PC-3 (cell line): Measurements from ENCODE around the gene PHKB. TPM values are rescaled to one million over a fixed set of nuclear protein-coding genes. Genes with fewer than 3 reads are reported as not detected.

Experiments
- ATAC-seq: fragments of 200-7000 bp; cut with Tn5 transposase; 2 replicates; pipeline ENCODE4 v1.9.1; 2020; ENCODE audit warnings: mild to moderate bottlenecking, moderate library complexity
- BruUV-seq: library from RNA; stranded (reverse); fragments of 400-500 nt; replicated peaks from 2 replicates; lab custom pipeline; 2021; lab: Mats Ljungman, UMichigan
- CTCF ChIA-PET: fragments of 300-600 bp; sonication (Branson Sonifier 250); formaldehyde crosslinking; loops from one replicate; lab custom pipeline; 2022; ENCODE audit warnings: antibody characterized with exemption; lab: Charles Lee
- POLR2A ChIA-PET: fragments of 300-600 bp; sonication (Branson Sonifier 250); formaldehyde crosslinking; loops from one replicate; lab custom pipeline; 2022; ENCODE audit warnings: antibody characterized with exemption; ENCODE audit not compliant: unreplicated experiment; lab: Charles Lee
- DNase-seq: peaks from one replicate; pipeline ENCODE4 v3.0.0-alpha.2; 2015
- H2AFZ ChIP-seq: fragments of 300-600 bp; sonication (generic); 2 replicates; pipeline ENCODE4 v1.6.0; 2016; ENCODE audit warnings: antibody characterized with exemption, low read length
- H3F3A ChIP-seq: fragments of 300-600 bp; sonication (generic); one replicate; pipeline ENCODE4 v1.6.0; 2017; ENCODE audit warnings: antibody characterized with exemption, low read length, control low read depth, mild to moderate bottlenecking; ENCODE audit not compliant: unreplicated experiment
- H3K27ac ChIP-seq: fragments of 300-600 bp; sonication (generic); 2 replicates; pipeline ENCODE4 v1.5.1; 2016; ENCODE audit warnings: mild to moderate bottlenecking, low read length
- H3K27me3 ChIP-seq: fragments of 300-600 bp; sonication (generic); 2 replicates; pipeline ENCODE4 v1.6.1; 2016; ENCODE audit warnings: low read length, mixed read lengths
- H3K36me3 ChIP-seq: fragments of 300-600 bp; sonication (generic); 2 replicates; pipeline ENCODE4 v1.6.1; 2016; ENCODE audit warnings: low read depth, mixed run types, low read length, mixed read lengths
- H3K4me1 ChIP-seq: fragments of 300-600 bp; sonication (generic); 2 replicates; pipeline ENCODE4 v1.5.1; 2016; ENCODE audit warnings: low read length; ENCODE audit not compliant: insufficient read depth
- H3K4me2 ChIP-seq: fragments of 300-600 bp; sonication (generic); 2 replicates; pipeline ENCODE4 v1.6.0; 2016; ENCODE audit warnings: low read length
- H3K4me3 ChIP-seq: fragments of 300-600 bp; sonication (generic); 2 replicates; pipeline ENCODE4 v1.5.1; 2016; ENCODE audit warnings: mild to moderate bottlenecking, low read length, mixed read lengths
- H3K79me2 ChIP-seq: fragments of 300-600 bp; sonication (generic); 2 replicates; pipeline ENCODE4 v1.6.1; 2017; ENCODE audit warnings: low read length, mixed read lengths
- H3K9ac ChIP-seq: fragments of 300-600 bp; sonication (generic); 2 replicates; pipeline ENCODE4 v1.6.0; 2016; ENCODE audit warnings: mild to moderate bottlenecking, low read length
- H3K9me2 ChIP-seq: fragments of 300-600 bp; sonication (generic); replicated peaks from 2 replicates; pipeline ENCODE4 v1.6.1; 2016; ENCODE audit warnings: mixed run types, low read length, mixed read lengths
- H3K9me3 ChIP-seq: fragments of 300-600 bp; sonication (generic); 2 replicates; pipeline ENCODE4 v1.6.1; 2016; ENCODE audit warnings: low read length, mixed read lengths
- H4K20me1 ChIP-seq: fragments of 300-600 bp; sonication (generic); 2 replicates; pipeline ENCODE4 v1.6.1; 2016; ENCODE audit warnings: low read length, mixed read lengths
- EZH2 ChIP-seq: fragments of 300-600 bp; sonication (generic); IDR thresholded peaks from one replicate; pipeline ENCODE4 v1.6.1; 2017; ENCODE audit warnings: antibody characterized with exemption, mild to moderate bottlenecking, low read length; ENCODE audit not compliant: unreplicated experiment
- EZH2phosphoT487 ChIP-seq: fragments of 300-600 bp; sonication (generic); IDR thresholded peaks from 2 replicates; pipeline ENCODE4 v1.6.1; 2018; ENCODE audit warnings: mild to moderate bottlenecking, antibody characterized with exemption, low read length, borderline replicate concordance
- intact Hi-C: fragments of 100-400 bp; cut with micrococcal nuclease; formaldehyde crosslinking; loops from 2 replicates; pipeline ENCODE4 v1.9.0; 2023
- total RNA-seq: library from RNA; depleted of rRNA; stranded (reverse); fragments of >200 nt; gene quantifications from 2 replicates; pipeline ENCODE4 v1.2.3, GENCODE V29; 2014
- TF ChIP-seq, protein P1 (sequence below): fragments of 300-600 bp; sonication (generic); conservative IDR thresholded peaks from 2 replicates; pipeline ENCODE4 v1.5.1; 2017; ENCODE audit warnings: antibody characterized with exemption, low read depth, mild to moderate bottlenecking, low read length

The PHKB gene
- total RNA-seq, 1 experiment from 2014 or later: 31.8 TPM

DNA sequence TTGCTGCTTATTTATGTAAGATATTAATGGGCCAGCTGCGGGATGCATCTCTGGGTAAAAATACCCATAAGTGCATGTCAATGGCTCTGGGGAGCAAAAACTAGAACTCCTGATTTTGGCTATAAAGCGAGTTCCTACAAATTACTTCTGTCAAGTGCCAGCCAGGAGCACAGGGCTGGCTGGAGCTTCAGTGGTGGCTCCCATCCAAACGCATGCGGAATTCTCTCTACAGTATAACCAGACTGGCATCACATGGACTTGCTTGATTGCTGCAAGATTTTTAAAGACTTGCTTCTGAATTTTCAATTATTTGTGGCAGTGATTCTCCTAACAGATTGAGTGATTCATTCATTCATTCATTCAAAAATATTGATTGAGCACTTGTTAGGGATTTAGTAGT lies 260.9 kb downstream of the PHKB start:
- no peaks in the 10 kb centered on the region for H3F3A ChIP-seq
- H3K36me3 ChIP-seq: no peaks in the 10 kb centered on the region
- H3K4me3 ChIP-seq: no peak overlapping the region
- no peak overlapping the region for H2AFZ ChIP-seq
- no peaks in the 10 kb centered on the region for H3K79me2 ChIP-seq
- no peak for ATAC-seq
- DNase-seq: no peak
- peaks cover 11% of the 10 kb centered on the region; the same call in 1 of the 2 replicates for H3K4me1 ChIP-seq
- ChIA-PET POLR2A (no interaction called here), CTCF (no interaction called here)
- H3K9me2 ChIP-seq: no peaks in the 10 kb centered on the region
- TF ChIP-seq EZH2 (no peak), EZH2phosphoT487 (no peak)
- TF ChIP-seq, protein P1, sequence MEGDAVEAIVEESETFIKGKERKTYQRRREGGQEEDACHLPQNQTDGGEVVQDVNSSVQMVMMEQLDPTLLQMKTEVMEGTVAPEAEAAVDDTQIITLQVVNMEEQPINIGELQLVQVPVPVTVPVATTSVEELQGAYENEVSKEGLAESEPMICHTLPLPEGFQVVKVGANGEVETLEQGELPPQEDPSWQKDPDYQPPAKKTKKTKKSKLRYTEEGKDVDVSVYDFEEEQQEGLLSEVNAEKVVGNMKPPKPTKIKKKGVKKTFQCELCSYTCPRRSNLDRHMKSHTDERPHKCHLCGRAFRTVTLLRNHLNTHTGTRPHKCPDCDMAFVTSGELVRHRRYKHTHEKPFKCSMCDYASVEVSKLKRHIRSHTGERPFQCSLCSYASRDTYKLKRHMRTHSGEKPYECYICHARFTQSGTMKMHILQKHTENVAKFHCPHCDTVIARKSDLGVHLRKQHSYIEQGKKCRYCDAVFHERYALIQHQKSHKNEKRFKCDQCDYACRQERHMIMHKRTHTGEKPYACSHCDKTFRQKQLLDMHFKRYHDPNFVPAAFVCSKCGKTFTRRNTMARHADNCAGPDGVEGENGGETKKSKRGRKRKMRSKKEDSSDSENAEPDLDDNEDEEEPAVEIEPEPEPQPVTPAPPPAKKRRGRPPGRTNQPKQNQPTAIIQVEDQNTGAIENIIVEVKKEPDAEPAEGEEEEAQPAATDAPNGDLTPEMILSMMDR: no peak
- intact Hi-C loops: no loop called here
- H3K27ac ChIP-seq: no peak overlapping the region
- H3K4me2 ChIP-seq: no peak overlapping the region
- no peak overlapping the region for H3K9ac ChIP-seq
- BruUV-seq: no TSS peak
- H3K27me3 ChIP-seq: no peaks in the 10 kb centered on the region
- H3K9me3 ChIP-seq: no peaks in the 10 kb centered on the region
- H4K20me1 ChIP-seq: no peaks in the 10 kb centered on the region

DNA sequence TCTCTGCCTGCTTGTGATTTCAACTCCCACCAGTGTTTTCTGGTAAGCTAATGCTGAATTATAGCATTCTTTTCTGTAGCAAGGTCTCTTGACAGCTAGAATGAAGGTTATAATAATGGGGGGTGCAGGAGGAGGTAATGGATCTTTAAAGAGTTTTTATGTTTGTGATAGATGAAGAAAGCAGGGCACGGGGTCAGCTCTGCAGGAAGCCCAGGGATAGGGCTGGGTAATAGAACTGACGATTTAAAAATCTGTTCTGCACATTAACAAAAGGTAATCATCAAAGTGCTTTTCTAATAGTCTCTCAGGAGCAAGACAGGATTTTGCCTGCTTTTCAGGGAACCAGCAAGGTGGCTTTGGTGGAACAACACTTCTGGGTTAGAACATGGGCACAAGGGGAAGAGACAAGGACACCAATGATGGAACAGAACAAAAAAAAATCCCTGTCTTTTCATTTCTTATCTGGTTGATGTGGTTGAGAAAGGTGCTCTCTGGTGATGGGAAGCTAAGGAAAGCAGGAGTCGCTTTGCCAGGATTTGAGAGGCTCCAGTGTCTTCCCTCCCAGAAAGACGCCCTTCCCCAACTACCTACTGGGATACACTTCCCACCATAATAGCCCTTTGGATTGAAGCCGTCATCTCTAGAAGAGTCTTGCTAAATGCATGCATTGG lies 263.1 kb downstream of the PHKB start:
- Histone ChIP-seq H3K4me3 (no peak overlapping the region), H3F3A (no peaks in the 10 kb centered on the region), H3K4me1 (peaks cover 11% of the 10 kb centered on the region; the same call in 1 of the 2 replicates), H3K27me3 (no peaks in the 10 kb centered on the region), H3K4me2 (no peak overlapping the region), H3K9ac (no peak overlapping the region), H3K9me3 (no peaks in the 10 kb centered on the region), H3K36me3 (no peaks in the 10 kb centered on the region), H3K27ac (no peak overlapping the region), H3K9me2 (no peaks in the 10 kb centered on the region), H2AFZ (no peak overlapping the region), H3K79me2 (no peaks in the 10 kb centered on the region), H4K20me1 (no peaks in the 10 kb centered on the region)
- ChIA-PET POLR2A (interaction anchor here (0.7 kb wide), 1 partner anchor 370 kb away, joined by 3 read pairs; no protein-coding TSS in a partner anchor), CTCF (no interaction called here)
- no TSS peak for BruUV-seq
- no peak for ATAC-seq
- no peak for TF ChIP-seq EZH2phosphoT487
- TF ChIP-seq, protein P1: no peak
- TF ChIP-seq EZH2: no peak
- no peak for DNase-seq
- intact Hi-C loops: no loop called here

DNA sequence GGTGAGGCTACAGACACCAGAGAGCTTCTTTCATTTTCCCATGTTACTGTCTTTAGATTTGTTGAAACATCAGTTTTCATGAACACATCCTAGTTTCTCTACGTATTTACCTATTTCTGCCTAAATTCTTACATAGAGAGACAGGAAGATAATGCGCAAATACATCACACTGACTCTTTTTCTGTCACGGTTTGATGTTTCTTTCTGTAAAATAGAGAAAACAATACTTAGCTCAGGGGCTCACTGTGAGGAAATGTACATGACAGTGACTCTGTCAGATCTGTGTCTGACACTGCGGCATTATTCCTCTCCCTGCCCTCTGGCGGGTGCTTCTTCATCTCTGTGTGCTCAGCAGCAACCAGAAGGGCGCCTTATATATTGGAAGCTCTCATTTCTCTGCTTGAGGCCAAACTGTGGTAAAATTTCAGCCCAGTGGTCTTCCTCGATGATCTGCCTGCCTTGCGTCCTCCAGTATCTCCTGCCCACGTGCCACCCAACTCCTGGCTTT lies 264.1 kb downstream of the PHKB start:
- H3K9me3 ChIP-seq: no peaks in the 10 kb centered on the region
- ATAC-seq: no peak
- H3K36me3 ChIP-seq: no peaks in the 10 kb centered on the region
- no TSS peak for BruUV-seq
- H3K4me3 ChIP-seq: no peak overlapping the region
- H4K20me1 ChIP-seq: no peaks in the 10 kb centered on the region
- no peaks in the 10 kb centered on the region for H3K9me2 ChIP-seq
- no peak for DNase-seq
- no peaks in the 10 kb centered on the region for H3K27me3 ChIP-seq
- no peak for TF ChIP-seq EZH2phosphoT487
- TF ChIP-seq, protein P1: no peak
- TF ChIP-seq EZH2: no peak
- no peaks in the 10 kb centered on the region for H3F3A ChIP-seq
- H2AFZ ChIP-seq: no peak overlapping the region
- ChIA-PET POLR2A (no interaction called here), CTCF (no interaction called here)
- no peak overlapping the region for H3K27ac ChIP-seq
- H3K4me1 ChIP-seq: peaks cover 11% of the 10 kb centered on the region; the same call in 1 of the 2 replicates
- H3K9ac ChIP-seq: no peak overlapping the region
- intact Hi-C loops: no loop called here
- H3K4me2 ChIP-seq: no peak overlapping the region
- no peaks in the 10 kb centered on the region for H3K79me2 ChIP-seq
